HG02610 (cell line): ENCODE data around the gene CEACAM1.
"Not testable (repeated sequence)": the region's sequence is repeated elsewhere in the genome, so short reads cannot be mapped to it uniquely, and the experiment has no call there.

Experiments used
- ATAC-seq: cut with Tn5 transposase; IDR thresholded peaks from one replicate; pipeline ENCODE4 v1.9.1; 2021; ENCODE audit warnings: mild to moderate bottlenecking, moderate library complexity; ENCODE audit not compliant: unreplicated experiment

The CEACAM1 gene

GRCh38 chr19:42477933-42478332 lies 50.3 kb downstream of the CEACAM1 start:
- ATAC-seq, result no peak

DNA sequence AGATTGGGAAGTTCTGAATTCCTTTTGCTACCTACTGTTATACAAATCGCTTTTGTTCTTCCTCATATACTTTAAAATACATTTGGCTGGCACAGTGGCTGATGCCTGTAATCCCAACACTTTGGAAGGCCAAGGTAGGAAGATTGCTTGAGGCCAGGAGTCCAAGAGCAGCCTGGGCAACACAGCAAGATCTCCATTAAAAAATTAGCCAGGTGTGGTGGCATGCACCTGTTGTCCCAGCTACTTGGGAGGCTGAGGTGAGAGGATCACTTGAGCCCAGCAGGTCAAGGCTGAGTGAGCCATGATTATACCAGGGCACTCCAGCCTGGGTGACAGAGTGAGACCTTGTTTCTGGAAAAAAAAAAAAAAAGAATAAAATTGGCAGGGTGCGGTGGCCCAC lies 51.2 kb downstream of the CEACAM1 start:
- no peak for ATAC-seq

GRCh38 chr19:42475366-42475765 lies 52.9 kb downstream of the CEACAM1 start:
- ATAC-seq, result no peak

DNA sequence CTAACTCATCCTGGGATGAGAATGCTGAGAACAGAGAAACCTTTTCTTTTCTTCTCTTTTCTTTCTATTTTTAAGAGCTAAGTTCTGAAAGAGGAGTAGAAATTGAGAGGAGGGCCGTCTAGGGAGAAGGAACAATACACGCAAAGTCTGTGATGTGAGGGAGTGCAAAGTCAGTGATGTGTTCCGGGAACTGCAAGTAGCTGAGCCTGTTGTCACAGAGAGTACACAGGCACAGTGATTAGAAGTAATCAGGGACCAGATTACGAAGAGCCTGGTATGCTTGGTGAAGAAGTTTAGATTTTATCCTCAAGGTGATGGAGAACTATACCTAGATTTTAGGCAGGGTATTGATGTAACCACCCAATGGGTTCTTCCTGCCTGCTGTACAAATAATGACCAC lies 53.5 kb downstream of the CEACAM1 start:
- no peak for ATAC-seq

- ATAC-seq, result no peak
These were observed 54.6 kb downstream of the CEACAM1 start for GRCh38 chr19:42473686-42474085.

DNA sequence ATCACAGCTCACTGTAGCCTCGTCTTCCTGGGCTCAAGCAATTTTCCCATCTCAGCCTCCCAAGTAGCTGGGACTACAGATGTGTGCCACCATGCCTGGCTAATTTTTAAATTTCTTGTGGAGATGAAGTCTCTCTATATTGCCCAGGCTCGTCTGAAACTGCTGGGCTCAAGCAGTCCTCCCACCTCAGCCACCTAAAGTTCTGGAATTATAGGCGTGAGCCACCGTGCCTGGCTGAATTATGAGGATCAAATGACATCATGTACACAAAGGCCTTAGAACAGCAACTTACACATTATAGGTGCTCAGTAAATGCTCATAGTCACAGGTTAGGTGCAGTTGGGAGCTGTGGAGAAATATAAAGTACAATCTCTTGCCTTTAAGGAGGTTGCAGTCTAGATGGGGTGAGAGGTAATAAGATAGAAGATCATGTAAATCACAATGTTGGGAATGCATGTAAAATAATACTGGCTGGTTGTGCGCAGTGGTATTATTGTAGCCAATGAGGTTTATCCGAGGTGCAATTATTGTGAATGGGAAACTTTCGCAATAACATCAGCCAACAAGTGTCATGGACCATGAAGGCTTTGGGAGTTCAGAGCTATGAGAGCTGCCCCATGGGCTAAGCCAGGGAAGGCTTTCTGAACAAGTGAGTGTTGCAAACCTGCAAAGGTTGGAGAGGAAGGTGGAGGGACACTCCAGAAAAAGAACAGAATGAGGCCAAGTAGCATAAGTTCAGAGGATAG lies 55.7 kb downstream of the CEACAM1 start:
- no peak for ATAC-seq

- no peak for ATAC-seq
These were observed 56.6 kb downstream of the CEACAM1 start for GRCh38 chr19:42471554-42472249.

DNA sequence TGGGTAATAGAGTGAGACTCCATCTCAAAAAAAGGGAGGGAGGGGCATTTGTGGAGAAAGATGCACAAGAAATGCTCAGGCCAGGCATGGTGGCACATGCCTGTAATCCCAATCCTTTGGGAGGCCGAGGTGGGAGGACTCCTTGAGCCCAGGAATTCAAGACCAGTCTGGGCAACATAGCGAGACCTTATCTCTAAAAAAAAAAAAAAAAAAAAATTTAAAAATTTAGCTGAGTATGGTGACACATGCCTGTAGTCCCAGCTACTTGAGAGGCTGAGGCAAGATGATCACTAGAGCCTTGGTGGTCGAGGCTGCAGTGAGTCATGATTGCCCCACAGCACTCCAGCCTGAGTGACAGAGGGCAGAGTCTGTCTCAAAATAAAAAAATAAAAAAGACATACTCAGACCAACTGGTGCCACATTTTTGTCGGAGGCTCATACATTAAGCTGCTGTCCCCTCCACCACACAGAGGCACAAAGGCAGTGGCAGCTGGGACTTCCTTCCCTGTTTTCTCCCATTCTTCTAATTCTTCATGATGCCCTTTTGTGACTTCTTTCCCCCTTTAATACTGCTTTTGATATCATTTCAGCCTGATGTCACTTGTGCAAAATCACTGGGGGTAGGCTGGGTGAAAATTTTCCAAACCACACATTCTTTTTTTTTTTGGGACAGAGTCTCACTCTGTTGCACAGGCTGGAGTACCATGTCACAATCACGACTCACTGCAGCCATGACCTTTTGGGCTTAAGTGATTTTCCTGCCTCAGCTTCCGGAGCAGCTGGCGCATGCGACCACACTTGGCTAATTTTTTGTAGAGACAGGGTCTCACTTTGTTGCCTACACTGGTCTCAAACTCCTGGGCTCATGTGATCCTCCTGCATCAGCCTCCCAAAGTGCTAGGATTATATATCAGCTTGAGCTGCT lies 58.7 kb downstream of the CEACAM1 start:
- ATAC-seq, result no peak

DNA sequence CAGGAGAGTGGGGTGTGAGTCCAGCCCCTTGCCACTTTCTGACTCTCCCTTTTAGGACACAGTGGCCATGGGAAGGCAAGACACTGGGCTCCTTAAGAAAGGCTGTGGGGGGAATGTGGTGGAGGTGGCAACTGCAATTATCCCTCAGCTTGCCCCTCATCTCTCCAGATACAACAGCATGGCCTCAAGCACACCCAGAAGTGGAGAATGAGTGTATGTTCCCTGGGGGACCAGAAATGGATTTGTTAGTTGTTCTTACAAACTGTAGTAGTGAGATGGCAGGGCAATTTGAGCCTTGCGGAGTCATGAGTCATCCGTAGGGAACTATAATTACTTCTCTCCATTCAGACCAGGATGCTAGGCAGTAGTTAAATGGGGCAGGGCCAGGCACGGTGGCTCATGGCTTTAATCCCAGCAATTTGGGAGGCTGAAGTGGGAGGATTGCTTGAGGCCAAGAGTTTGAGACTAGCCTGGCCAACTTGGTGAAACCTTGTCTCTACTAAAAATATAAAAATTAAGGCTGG lies 59.9 kb downstream of the CEACAM1 start:
- ATAC-seq, result no peak

- no peak for ATAC-seq
These were observed 61.0 kb downstream of the CEACAM1 start for GRCh38 chr19:42467183-42467760.

DNA sequence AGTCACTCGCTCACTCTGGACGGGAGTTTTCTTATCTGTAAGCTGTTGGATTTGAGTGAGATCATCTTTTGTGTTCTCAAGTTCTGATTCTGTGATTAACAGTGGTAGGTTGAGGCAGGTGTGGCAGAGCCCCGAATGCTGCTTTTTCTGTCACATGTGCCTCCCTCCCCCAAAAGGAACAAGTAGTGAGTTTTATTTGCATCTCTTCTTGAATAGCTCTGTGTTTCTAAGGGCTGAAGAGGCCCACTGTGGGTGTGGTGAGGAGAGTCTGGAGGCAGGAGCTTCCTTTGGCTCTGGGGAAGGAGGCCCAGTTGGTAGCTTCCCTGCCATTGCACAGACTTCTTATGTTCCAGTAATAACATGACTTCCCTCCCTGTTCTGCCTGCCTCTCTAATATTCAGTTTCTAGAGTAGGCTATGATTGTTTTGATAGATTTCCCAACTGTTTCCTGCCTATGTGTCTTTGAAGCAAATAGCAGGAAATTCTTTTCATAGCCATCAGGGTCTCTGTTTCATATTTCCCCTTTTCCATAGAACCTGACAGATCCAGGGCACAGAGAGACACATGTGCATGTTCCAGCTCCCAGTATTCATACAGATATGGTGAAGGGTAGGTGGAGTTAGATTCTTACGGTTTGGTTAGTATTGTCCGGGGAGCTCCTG lies 61.6 kb downstream of the CEACAM1 start:
- ATAC-seq, result peak; percentile 7

GRCh38 chr19:42465827-42466280 lies 62.4 kb downstream of the CEACAM1 start:
- ATAC-seq, result peak; percentile 85

- ATAC-seq, result no peak
These were observed 66.5 kb downstream of the CEACAM1 start for GRCh38 chr19:42461700-42462324.

DNA sequence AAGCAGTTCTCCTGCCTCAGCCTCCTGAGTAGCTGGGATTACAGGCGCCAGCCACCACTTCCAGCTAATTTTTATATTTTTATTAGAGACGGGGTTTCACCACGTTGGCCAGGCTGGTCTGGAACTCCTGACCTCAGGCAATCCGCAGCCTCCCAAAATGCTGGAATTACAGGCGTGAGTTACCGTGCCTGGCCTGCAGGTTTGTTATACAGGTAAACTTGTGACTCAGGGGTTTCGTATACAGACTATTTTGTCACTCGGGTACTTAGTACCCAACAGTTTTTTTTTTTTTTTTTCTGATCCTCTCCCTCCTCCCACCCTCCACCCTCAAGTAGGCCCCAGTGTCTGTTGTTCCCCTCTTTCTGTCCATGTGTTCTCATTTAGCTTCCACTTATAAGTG lies 67.0 kb downstream of the CEACAM1 start:
- not testable (repeated sequence) for ATAC-seq

DNA sequence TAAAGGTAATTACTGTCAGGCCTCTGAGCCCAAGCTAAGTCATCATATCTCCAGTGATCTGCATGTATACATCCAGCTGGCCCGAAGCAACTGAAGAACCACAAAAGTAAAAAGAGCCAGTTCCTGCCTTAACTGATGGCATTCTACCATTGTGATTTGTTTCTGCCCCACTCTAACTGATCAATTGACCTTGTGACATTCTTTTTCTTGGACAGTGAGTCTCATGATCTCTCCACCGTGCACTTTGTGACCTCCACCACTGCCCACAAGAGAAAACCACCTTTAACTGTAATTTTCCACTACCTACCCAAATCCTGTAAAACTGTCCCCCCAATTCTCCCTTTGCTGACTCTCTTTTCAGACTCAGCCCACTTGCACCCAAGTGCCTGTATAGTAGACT lies 68.4 kb downstream of the CEACAM1 start:
- no peak for ATAC-seq
